Pulmonary artery endothelial cell (primary cell): Measurements from ENCODE around the gene CALHM2. TPM values are rescaled to one million over a fixed set of nuclear protein-coding genes. Genes with fewer than 3 reads are reported as not detected.

ENCODE experiments used
- DNase-seq: peaks from one replicate; pipeline ENCODE4 v3.0.0-alpha.2; 2011; ENCODE audit warnings: low read depth, low spot score
- total RNA-seq: library from RNA; depleted of rRNA; stranded (reverse); fragments of >200 nt; gene quantifications from 2 replicates; pipeline ENCODE4 v1.2.3, GENCODE V29; 2014

The CALHM2 gene
- total RNA-seq, 1 donor from 2014 or later = 9.6 TPM

GRCh38 chr10:103451091-103451813 is 918 bp downstream of the CALHM2 start:
- no peak for DNase-seq

GRCh38 chr10:103450201-103450695 is 1.9 kb downstream of the CALHM2 start:
- no peak for DNase-seq

GRCh38 chr10:103449208-103450144 is 2.7 kb downstream of the CALHM2 start:
- no peak for DNase-seq

- no peak for DNase-seq
Observed at GRCh38 chr10:103448746-103449145, 3.4 kb downstream of the CALHM2 start.

GRCh38 chr10:103447187-103447586 is 5.0 kb downstream of the CALHM2 start:
- no peak for DNase-seq

GRCh38 chr10:103445767-103446567 is 6.2 kb downstream of the CALHM2 start:
- DNase-seq = peak; percentile 50

- no peak for DNase-seq
Observed at GRCh38 chr10:103445366-103445765, 6.8 kb downstream of the CALHM2 start.

GRCh38 chr10:103444478-103444877 is 7.7 kb downstream of the CALHM2 start:
- no peak for DNase-seq

GRCh38 chr10:103443475-103444185 is 8.5 kb downstream of the CALHM2 start:
- DNase-seq = no peak

GRCh38 chr10:103442031-103442461 is 10.1 kb downstream of the CALHM2 start:
- DNase-seq = no peak

- no peak for DNase-seq
Observed at GRCh38 chr10:103441611-103442010, 10.6 kb downstream of the CALHM2 start.

GRCh38 chr10:103441206-103441605 is 11.0 kb downstream of the CALHM2 start:
- DNase-seq = no peak

GRCh38 chr10:103440416-103440815 is 11.8 kb downstream of the CALHM2 start:
- no peak for DNase-seq

GRCh38 chr10:103439776-103440175 is 12.4 kb downstream of the CALHM2 start:
- DNase-seq = no peak

- DNase-seq = no peak
Observed at GRCh38 chr10:103433858-103434257, 18.3 kb downstream of the CALHM2 start.

GRCh38 chr10:103431902-103432301 is 20.3 kb downstream of the CALHM2 start:
- no peak for DNase-seq

GRCh38 chr10:103429647-103430046 is 22.5 kb downstream of the CALHM2 start:
- DNase-seq = no peak

GRCh38 chr10:103428989-103429643 is 23.1 kb downstream of the CALHM2 start:
- no peak for DNase-seq

- no peak for DNase-seq
Observed at GRCh38 chr10:103427866-103428265, 24.3 kb downstream of the CALHM2 start.

GRCh38 chr10:103423748-103424147 is 28.4 kb downstream of the CALHM2 start:
- DNase-seq = no peak
